SK-N-SH treated with all-trans-retinoic acid at 6 μM for 48 hours (cell line): Measurements from ENCODE around the gene FUT7.

Experiments
- GLIS3 ChIP-seq: fragments of 250-450 bp; sonication (Bioruptor Pico); IDR thresholded peaks from 2 replicates; pipeline ENCODE4 v1.5.0; 2020; ENCODE audit warnings: mild to moderate bottlenecking, moderate library complexity
- ISL1 ChIP-seq: fragments of 250-450 bp; sonication (Bioruptor Pico); IDR thresholded peaks from 2 replicates; pipeline ENCODE4 v2.1.2; 2022; ENCODE audit warnings: mild to moderate bottlenecking, moderate library complexity
- OSR1 ChIP-seq: fragments of 250-450 bp; sonication (Bioruptor Pico); IDR thresholded peaks from 2 replicates; pipeline ENCODE4 v1.8.0; 2022; ENCODE audit warnings: moderate library complexity, mild to moderate bottlenecking, inconsistent platforms
- PATZ1 ChIP-seq: fragments of 250-450 bp; sonication (Bioruptor Pico); IDR thresholded peaks from 2 replicates; pipeline ENCODE4 v1.8.0; 2020; ENCODE audit warnings: mild to moderate bottlenecking, moderate library complexity, borderline replicate concordance
- POU6F1 ChIP-seq: fragments of 250-450 bp; sonication (Bioruptor Pico); IDR thresholded peaks from 2 replicates; pipeline ENCODE4 v1.8.0; 2021; ENCODE audit warnings: low read depth, mild to moderate bottlenecking, moderate library complexity, borderline replicate concordance
- TCF4 ChIP-seq: fragments of 250-450 bp; sonication (Bioruptor Pico); IDR thresholded peaks from 2 replicates; pipeline ENCODE4 v1.8.0; 2021; ENCODE audit warnings: mild to moderate bottlenecking, moderate library complexity, borderline replicate concordance
- ZFP3 ChIP-seq: fragments of 250-450 bp; sonication (Bioruptor Pico); IDR thresholded peaks from 2 replicates; pipeline ENCODE4 v1.5.0; 2020; ENCODE audit warnings: mild to moderate bottlenecking, moderate library complexity
- ZNF70 ChIP-seq: fragments of 450-650 bp; formaldehyde crosslinking; IDR thresholded peaks from 2 replicates; pipeline ENCODE4 v1.5.0; 2020; ENCODE audit warnings: mild to moderate bottlenecking, moderate library complexity

GRCh38 chr9:137019891-137020683, 11.8 kb downstream of the FUT7 start:
- TF ChIP-seq PATZ1 (CRISPR knock-in tag) (no peak), ZNF70 (no peak), GLIS3 (no peak), ZFP3 (CRISPR knock-in tag) (no peak), POU6F1 (CRISPR knock-in tag) (no peak), OSR1 (no peak), ISL1 (CRISPR knock-in tag) (no peak), TCF4 (no peak)
